PC-3 (cell line): ENCODE measurements around the gene TRPC4AP. TPM values are rescaled to one million over a fixed set of nuclear protein-coding genes. Genes with fewer than 3 reads are reported as not detected.

Source experiments
- ATAC-seq: fragments of 200-7000 bp; cut with Tn5 transposase; 2 replicates; pipeline ENCODE4 v1.9.1; 2020; ENCODE audit warnings: mild to moderate bottlenecking, moderate library complexity
- BruUV-seq: library from RNA; stranded (reverse); fragments of 400-500 nt; replicated peaks from 2 replicates; lab custom pipeline; 2021; lab: Mats Ljungman, UMichigan
- CTCF ChIA-PET: fragments of 300-600 bp; sonication (Branson Sonifier 250); formaldehyde crosslinking; loops from one replicate; lab custom pipeline; 2022; ENCODE audit warnings: antibody characterized with exemption; lab: Charles Lee
- POLR2A ChIA-PET: fragments of 300-600 bp; sonication (Branson Sonifier 250); formaldehyde crosslinking; loops from one replicate; lab custom pipeline; 2022; ENCODE audit warnings: antibody characterized with exemption; ENCODE audit not compliant: unreplicated experiment; lab: Charles Lee
- DNase-seq: peaks from one replicate; pipeline ENCODE4 v3.0.0-alpha.2; 2015
- H2AFZ ChIP-seq: fragments of 300-600 bp; sonication (generic); 2 replicates; pipeline ENCODE4 v1.6.0; 2016; ENCODE audit warnings: antibody characterized with exemption, low read length
- H3F3A ChIP-seq: fragments of 300-600 bp; sonication (generic); one replicate; pipeline ENCODE4 v1.6.0; 2017; ENCODE audit warnings: antibody characterized with exemption, low read length, control low read depth, mild to moderate bottlenecking; ENCODE audit not compliant: unreplicated experiment
- H3K27ac ChIP-seq: fragments of 300-600 bp; sonication (generic); 2 replicates; pipeline ENCODE4 v1.5.1; 2016; ENCODE audit warnings: mild to moderate bottlenecking, low read length
- H3K27me3 ChIP-seq: fragments of 300-600 bp; sonication (generic); 2 replicates; pipeline ENCODE4 v1.6.1; 2016; ENCODE audit warnings: low read length, mixed read lengths
- H3K36me3 ChIP-seq: fragments of 300-600 bp; sonication (generic); 2 replicates; pipeline ENCODE4 v1.6.1; 2016; ENCODE audit warnings: low read depth, mixed run types, low read length, mixed read lengths
- H3K4me1 ChIP-seq: fragments of 300-600 bp; sonication (generic); 2 replicates; pipeline ENCODE4 v1.5.1; 2016; ENCODE audit warnings: low read length; ENCODE audit not compliant: insufficient read depth
- H3K4me2 ChIP-seq: fragments of 300-600 bp; sonication (generic); 2 replicates; pipeline ENCODE4 v1.6.0; 2016; ENCODE audit warnings: low read length
- H3K4me3 ChIP-seq: fragments of 300-600 bp; sonication (generic); 2 replicates; pipeline ENCODE4 v1.5.1; 2016; ENCODE audit warnings: mild to moderate bottlenecking, low read length, mixed read lengths
- H3K79me2 ChIP-seq: fragments of 300-600 bp; sonication (generic); 2 replicates; pipeline ENCODE4 v1.6.1; 2017; ENCODE audit warnings: low read length, mixed read lengths
- H3K9ac ChIP-seq: fragments of 300-600 bp; sonication (generic); 2 replicates; pipeline ENCODE4 v1.6.0; 2016; ENCODE audit warnings: mild to moderate bottlenecking, low read length
- H3K9me2 ChIP-seq: fragments of 300-600 bp; sonication (generic); replicated peaks from 2 replicates; pipeline ENCODE4 v1.6.1; 2016; ENCODE audit warnings: mixed run types, low read length, mixed read lengths
- H3K9me3 ChIP-seq: fragments of 300-600 bp; sonication (generic); 2 replicates; pipeline ENCODE4 v1.6.1; 2016; ENCODE audit warnings: low read length, mixed read lengths
- H4K20me1 ChIP-seq: fragments of 300-600 bp; sonication (generic); 2 replicates; pipeline ENCODE4 v1.6.1; 2016; ENCODE audit warnings: low read length, mixed read lengths
- CTCF ChIP-seq: fragments of 300-600 bp; sonication (generic); conservative IDR thresholded peaks from 2 replicates; pipeline ENCODE4 v1.5.1; 2017; ENCODE audit warnings: antibody characterized with exemption, low read depth, mild to moderate bottlenecking, low read length
- EZH2 ChIP-seq: fragments of 300-600 bp; sonication (generic); IDR thresholded peaks from one replicate; pipeline ENCODE4 v1.6.1; 2017; ENCODE audit warnings: antibody characterized with exemption, mild to moderate bottlenecking, low read length; ENCODE audit not compliant: unreplicated experiment
- EZH2phosphoT487 ChIP-seq: fragments of 300-600 bp; sonication (generic); IDR thresholded peaks from 2 replicates; pipeline ENCODE4 v1.6.1; 2018; ENCODE audit warnings: mild to moderate bottlenecking, antibody characterized with exemption, low read length, borderline replicate concordance
- intact Hi-C: fragments of 100-400 bp; cut with micrococcal nuclease; formaldehyde crosslinking; loops from 2 replicates; pipeline ENCODE4 v1.9.0; 2023
- total RNA-seq: library from RNA; depleted of rRNA; stranded (reverse); fragments of >200 nt; gene quantifications from 2 replicates; pipeline ENCODE4 v1.2.3, GENCODE V29; 2014

The TRPC4AP gene
- total RNA-seq, 1 experiment from 2014 or later = 46.9 TPM

- H3K4me2 ChIP-seq = no peak overlapping the region
- peaks cover 48% of the 10 kb centered on the region for H3K36me3 ChIP-seq
- no peaks in the 10 kb centered on the region for H4K20me1 ChIP-seq
- no peaks in the 10 kb centered on the region for H3K27me3 ChIP-seq
- BruUV-seq = no TSS peak
- intact Hi-C loops = no loop called here
- no peak overlapping the region for H2AFZ ChIP-seq
- DNase-seq (no peak), ATAC-seq (no peak)
- H3K27ac ChIP-seq = no peak overlapping the region
- TF ChIP-seq CTCF (no peak), EZH2phosphoT487 (no peak), EZH2 (no peak)
- H3F3A ChIP-seq = no peaks in the 10 kb centered on the region
- H3K4me3 ChIP-seq = no peak overlapping the region
- no peaks in the 10 kb centered on the region for H3K9me3 ChIP-seq
- no peaks in the 10 kb centered on the region for H3K79me2 ChIP-seq
- ChIA-PET CTCF (no interaction called here), POLR2A (no interaction called here)
- no peaks in the 10 kb centered on the region for H3K9me2 ChIP-seq
- no peak overlapping the region for H3K9ac ChIP-seq
- no peaks in the 10 kb centered on the region for H3K4me1 ChIP-seq
Measured at GRCh38 chr20:35003211-35004031, 89.2 kb downstream of the TRPC4AP start.

GRCh38 chr20:35002426-35003210 is 90.0 kb downstream of the TRPC4AP start:
- H3F3A ChIP-seq = no peaks in the 10 kb centered on the region
- no peaks in the 10 kb centered on the region for H3K79me2 ChIP-seq
- H3K4me3 ChIP-seq = no peak overlapping the region
- H2AFZ ChIP-seq = no peak overlapping the region
- TF ChIP-seq CTCF (no peak), EZH2phosphoT487 (no peak), EZH2 (no peak)
- no peaks in the 10 kb centered on the region for H3K9me2 ChIP-seq
- H3K4me2 ChIP-seq = no peak overlapping the region
- H3K9ac ChIP-seq = no peak overlapping the region
- ChIA-PET POLR2A (no interaction called here), CTCF (no interaction called here)
- H3K27me3 ChIP-seq = no peaks in the 10 kb centered on the region
- peaks cover 40% of the 10 kb centered on the region for H3K36me3 ChIP-seq
- no peak overlapping the region for H3K27ac ChIP-seq
- ATAC-seq (no peak), DNase-seq (no peak)
- no TSS peak for BruUV-seq
- no peaks in the 10 kb centered on the region for H3K4me1 ChIP-seq
- H4K20me1 ChIP-seq = no peaks in the 10 kb centered on the region
- intact Hi-C loops = no loop called here
- no peaks in the 10 kb centered on the region for H3K9me3 ChIP-seq
